DLD1 (cell line): ENCODE data around the gene MYOZ1.

Experiments
- in situ Hi-C: cut with HindIII; loops from 2 replicates; pipeline ENCODE4 v1.10.0; 2017; ENCODE audit warnings: low sequenced_read_pairs

MYOZ1 gene

DNA sequence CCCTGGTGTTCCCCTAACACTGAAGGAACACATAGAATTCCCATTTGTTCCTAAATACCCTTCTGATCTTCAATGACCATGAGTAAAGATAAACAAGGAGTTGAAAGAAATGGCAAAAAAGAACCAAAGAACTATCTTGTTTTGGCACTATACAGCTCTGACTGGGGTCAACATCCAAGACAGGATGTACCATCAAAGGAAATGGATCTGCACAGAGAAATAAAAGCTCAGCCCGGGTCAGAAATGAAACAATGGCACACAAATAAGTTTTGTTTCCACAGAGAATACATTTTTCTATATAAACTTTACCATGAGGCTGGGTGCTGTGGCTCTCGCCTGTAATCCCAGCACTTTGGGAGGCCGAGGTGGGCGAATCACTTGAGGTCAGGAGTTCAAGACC, 32.2 kb downstream of the MYOZ1 start:
- in situ Hi-C loops = no loop called here

DNA sequence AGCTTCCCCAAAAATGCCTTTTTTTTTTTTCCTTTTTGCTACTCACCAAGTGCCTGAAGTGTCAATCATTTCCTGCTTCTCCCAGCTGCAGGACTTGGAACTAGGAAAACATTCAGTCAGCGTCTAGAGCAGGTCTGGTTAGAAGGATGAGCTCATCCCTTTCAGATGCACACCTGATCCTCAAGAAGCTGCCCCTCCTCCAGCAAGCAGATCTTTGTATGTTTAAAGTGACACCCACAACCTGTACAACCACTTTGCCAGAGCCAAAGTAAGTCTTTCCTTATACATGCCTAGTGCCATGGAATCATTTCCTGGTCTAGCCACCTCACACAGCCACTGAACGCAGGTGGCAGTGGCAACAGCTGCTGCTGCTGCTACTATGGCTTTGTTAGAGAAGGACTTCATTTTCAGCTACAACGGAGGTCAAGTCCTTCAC, 39.8 kb downstream of the MYOZ1 start:
- in situ Hi-C loops = no loop called here

DNA sequence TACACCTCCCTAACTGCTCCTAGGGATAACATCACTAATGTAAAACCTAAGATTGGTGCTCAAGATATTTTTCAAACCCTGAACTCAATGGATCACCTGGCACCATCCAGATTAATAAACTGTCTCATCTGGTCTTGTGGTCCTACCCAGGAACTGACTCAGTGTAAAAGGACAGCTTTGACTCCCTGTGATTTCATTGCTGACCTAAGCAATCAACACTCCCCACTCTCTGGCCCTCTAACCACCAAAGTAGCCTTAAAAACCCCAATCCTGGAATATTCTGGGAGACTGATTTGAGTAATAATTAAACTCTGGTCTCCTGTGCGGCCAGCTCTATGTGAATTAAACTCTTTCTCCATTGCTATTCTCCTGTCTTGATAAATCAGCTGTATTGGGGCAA, 43.9 kb downstream of the MYOZ1 start:
- in situ Hi-C loops = no loop called here

DNA sequence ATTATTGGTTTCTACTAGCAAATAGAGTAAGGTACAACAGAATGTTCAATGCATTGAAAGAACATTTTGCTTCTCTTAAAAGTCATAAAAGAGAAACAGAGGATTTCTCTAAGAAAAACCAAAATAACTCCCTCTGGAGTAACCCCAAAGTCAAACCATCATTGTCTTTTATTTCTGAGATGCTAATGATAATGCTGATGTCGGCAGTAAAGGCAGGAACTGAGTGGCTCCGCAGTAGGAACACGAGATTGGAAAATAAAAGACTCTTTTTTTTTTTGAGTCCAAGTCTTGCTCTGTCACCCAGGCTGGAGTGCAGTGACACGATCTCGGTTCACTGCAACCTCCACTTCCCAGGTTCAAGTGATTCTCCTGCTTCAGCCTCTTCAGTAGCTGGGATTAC, 47.5 kb downstream of the MYOZ1 start:
- in situ Hi-C loops = no loop called here

DNA sequence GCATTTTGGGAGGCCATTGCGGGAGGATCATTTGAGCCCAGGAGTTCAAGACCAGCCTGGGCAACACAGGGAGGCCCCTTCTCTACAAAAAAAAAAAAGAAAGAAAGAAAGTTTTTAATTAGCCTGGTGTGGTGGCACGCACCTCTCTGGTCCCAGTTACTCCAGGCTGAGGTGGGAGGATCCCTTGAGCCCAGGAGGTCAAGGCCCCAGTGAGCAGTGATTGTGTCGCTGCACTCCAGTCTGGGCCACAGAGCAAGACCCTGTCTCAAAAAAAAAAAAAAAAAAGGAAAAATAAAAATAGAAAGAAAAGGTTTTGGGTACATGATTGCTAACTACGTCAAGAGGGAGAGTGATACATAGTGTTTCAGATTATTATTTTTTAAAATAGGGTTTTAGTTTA, 48.2 kb downstream of the MYOZ1 start:
- in situ Hi-C loops = no loop called here

DNA sequence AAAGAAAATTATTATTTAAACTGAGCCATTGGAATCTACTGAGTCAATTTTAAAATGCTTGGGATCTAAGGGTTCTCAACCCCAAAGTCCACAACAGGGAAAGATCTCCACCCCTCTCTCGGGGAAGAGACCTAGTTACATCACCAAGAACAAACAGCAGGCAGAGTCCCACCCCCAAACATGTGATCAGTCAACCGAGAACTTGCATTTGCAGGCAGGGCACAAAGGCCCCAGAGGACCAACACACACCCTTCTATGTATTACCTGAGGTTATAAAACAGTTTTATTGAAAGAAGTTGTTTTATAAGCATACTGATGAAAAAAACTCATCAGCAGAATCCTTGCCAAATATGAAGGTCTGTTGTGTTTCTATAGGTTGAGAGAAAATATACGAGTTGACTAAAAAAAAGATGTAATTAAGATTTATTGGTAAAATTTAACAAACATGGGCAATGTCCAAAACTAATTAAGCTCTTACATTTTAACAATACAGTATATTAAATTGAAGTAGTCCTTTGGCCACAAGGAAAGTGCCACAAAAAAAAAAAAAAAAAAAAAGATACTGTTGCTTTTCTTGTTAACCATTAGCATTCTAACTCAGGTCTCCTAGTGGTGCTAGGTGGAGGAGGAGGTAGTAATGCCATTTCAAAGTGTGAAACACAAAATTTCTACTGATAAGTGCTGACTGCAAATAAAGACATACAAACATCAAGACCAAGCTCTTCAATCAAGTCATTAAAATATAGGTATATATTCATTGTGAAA, 49.2 kb downstream of the MYOZ1 start:
- in situ Hi-C loops = no loop called here

DNA sequence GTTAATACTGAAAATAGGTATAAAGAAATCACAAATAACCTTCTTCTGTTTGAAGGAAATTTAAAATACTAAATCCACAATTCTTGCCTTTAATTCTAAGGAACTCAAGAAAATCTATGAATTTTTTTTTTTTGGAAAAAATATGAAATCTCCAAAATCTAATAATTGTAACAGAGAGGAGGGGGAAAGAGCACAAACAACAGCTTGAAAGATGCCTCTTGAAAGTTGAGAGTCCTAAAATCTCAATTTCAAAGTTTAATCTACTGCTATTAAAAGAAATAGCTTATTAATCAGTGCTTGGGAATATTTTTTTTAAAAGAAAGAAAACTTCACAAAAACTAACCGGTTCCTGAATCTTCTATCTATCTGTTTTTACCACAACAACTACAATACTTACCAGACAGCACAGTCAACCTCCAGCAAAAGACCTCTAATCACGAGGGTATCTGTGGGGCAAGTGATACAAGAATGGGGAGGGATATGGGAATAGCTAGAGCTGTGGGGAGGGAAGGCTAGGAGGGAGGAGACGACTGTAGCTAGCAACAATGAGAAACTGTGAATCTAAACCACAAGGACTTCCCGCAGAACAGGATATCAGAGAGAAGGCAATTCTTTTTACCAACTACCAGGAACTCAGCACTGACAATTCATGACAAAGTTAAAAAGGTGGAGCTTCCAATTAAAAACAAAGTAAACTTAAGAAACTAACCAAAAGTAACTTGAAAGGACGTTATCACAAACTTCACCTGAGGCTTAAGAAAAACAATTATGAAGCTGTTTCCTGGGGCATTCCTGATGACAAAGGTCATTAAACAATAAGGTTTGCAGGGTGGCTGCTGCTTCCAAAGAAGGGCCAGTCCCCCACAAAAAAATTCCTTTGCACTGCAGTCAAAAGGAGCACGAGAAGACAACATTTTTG, 50.1 kb downstream of the MYOZ1 start, which contains the start of gene USP54:
USP54 (minus strand) TSS at position 462 of the 919 bp plus-strand sequence. CDS start 15,684 bp downstream, outside the sequence.
- in situ Hi-C loops = no loop called here

DNA sequence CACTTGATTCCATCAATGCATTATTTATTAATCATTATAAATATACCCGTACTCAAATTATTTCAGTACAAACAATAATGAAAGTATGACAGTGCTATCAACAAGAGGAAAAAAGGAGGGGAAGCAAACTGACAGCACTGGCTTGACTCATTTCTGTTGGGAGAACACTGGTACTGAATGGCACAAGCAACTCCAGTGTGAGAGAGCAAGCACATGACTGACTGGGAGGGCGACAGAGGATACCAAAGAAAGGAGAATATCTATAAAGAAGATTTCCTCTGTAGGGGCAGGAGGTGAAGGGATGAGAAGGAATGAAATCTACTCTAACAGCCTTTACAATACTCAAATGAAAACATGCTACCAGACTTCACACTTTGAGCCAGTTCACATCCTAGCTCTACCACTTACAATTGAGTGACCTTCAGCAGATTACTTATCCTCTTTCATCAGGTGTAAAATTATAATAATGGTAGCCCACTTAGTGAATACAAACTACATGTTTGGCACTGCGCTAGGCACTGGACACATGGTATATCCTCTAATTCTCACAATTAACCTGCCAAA, 51.6 kb downstream of the MYOZ1 start:
- in situ Hi-C loops = no loop called here

DNA sequence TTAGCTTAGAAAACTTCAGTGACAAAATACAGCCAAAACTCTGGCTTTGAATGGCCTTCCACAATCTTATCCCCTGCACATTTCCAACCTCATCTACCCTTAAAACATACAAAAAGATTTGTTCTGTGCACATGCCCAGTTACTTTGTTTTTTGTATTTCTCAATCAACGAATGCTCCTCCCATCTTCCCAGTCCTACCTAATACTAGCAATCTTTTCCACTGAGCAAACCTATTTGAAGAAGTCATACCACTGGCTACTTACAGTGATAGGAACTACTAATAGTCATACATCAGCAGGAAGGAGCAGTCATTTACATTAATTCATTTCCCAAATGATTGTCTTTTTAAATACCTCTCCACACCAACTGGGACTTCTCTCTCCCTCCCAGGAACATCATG, 52.6 kb downstream of the MYOZ1 start:
- in situ Hi-C loops = no loop called here

DNA sequence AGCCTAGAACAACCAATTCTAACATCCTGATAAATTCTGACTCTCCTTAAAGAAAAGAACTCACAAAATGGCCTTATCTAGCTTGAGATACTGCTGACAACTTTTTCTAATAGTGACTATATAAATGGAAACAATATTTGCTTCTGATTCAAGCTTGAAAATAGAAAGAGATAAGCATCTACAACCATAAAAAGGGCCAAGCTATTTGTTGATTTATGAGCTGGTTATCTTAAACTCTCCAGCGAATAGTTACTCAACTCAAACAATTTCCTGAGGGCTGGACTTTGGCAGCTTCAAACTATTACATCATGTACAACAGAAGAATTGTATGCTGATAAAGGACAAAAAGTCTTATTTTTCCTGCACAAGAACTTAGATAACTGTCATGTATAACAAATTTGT, 54.7 kb downstream of the MYOZ1 start:
- in situ Hi-C loops = no loop called here

DNA sequence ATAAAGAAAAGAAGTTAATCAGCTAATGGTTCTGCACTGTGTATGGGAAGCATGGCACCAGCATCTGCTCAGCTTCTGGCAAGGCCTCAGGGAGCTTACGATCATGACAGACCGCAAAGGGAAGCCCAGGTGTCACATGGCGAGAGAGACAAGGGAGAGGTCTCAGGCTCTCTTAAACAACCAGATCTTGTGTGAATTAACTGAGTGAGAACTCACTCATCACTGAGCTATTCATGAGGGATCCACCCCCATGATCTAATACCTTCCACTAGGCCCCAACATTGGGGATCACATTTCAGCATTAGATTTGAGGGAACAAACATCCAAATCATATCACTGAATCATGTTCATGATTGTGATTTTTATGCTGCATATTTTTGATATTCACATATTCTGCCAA, 55.9 kb downstream of the MYOZ1 start:
- in situ Hi-C loops = no loop called here

DNA sequence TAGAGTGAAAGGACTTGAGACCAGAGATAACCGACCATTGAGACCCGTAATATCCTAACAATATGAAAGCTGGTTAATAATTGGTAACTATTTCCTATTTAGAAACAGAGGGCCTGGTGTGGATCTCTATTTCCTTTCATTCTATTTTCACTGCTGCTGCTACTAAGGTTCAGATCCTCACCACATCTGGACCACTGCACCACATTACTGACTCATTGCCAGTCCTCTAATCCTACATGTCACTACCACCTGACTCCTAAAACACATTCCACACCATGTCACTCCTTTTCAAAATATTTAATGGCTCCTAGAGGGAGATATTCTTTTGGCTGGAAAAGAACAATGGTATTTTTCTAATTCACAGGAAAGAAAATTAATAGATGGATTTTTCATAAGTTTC, 56.5 kb downstream of the MYOZ1 start:
- in situ Hi-C loops = no loop called here

DNA sequence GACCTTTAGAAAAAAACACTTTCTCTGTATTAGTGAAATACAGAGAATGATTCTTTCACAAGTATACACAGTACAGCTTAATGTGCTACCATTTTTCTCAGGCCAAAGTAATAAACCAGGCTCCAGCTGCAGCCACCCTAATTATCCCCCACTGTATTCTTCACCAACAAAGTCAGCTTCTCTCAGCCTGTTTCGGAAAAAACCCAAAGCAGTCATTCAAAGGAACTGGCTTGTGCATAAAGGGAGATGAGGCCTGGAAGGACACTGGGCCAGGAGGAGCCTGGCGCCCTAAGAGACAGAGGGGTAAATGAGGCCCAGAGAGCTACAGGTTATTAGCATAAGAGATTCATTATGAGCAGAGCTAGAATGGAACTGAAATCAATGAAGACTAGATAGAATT, 59.4 kb downstream of the MYOZ1 start:
- in situ Hi-C loops = no loop called here
